Left cardiac atrium (tissue), 4 donors: Measurements from ENCODE around the gene LUC7L. TPM values are rescaled to one million over a fixed set of nuclear protein-coding genes. Genes with fewer than 3 reads are reported as not detected.
"Not testable (repeated sequence)": the region's sequence is repeated elsewhere in the genome, so short reads cannot be mapped to it uniquely, and the experiment has no call there.

Experiments
- ATAC-seq, 2 donors: fragments of 200-7000 bp; cut with Tn5 transposase; one replicate each; pipeline ENCODE4 v1.9.1; 2020; ENCODE audit warnings: mild to moderate bottlenecking in 2 of 2, moderate library complexity in 2 of 2
- DNase-seq: peaks from one replicate; pipeline ENCODE4 v3.0.0-alpha.2; 2020
- intact Hi-C, 2 donors: fragments of 100-400 bp; cut with DNase I; formaldehyde crosslinking; loops; one replicate each; pipeline versions ENCODE4 v1.14.1 to v1.15.1; 2022 to 2023
- total RNA-seq, 2 donors: library from RNA; stranded (reverse); fragmentation: NEBNext Ultra II Directional; extraction: Animal tissue kit (Norgen Biotek cat#: 25700); gene quantifications; one replicate each; pipeline ENCODE4 v1.2.1, GENCODE V29; 2021
- donor health status: DM: no; HTN: yes; CAD: no.
- donor health status: DM: no; HTN: yes; CAD: no; lungs with severe emphysema.
- donor health status: DM: yes; HTN: yes; CAD: no.
- donor health status: Dilated cardiomyopathy.

Gene LUC7L
- total RNA-seq, 2 donors from 2014 or later: 28.2 to 32.9 TPM

DNA sequence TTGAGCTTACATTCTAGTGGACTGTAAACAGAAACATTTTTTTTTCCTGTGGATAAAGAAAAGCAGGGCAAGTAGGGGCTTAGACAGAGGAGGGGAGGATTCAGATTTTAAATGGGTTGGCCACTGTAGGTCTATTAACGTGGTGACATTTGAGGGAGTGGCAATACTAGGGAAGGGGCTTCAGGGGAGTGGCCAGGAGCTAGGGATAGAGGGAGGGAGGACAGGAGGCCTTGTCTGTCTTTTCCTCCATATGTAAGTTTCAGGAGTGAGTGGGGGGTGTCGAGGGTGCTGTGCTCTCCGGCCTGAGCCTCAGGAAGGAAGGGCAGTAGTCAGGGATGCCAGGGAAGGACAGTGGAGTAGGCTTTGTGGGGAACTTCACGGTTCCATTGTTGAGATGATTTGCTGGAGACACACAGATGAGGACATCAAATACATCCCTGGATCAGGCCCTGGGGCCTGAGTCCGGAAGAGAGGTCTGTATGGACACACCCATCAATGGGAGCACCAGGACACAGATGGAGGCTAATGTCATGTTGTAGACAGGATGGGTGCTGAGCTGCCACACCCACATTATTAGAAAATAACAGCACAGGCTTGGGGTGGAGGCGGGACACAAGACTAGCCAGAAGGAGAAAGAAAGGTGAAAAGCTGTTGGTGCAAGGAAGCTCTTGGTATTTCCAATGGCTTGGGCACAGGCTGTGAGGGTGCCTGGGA is 70.0 kb downstream of the LUC7L start:
- intact Hi-C loops: no loop called here
- DNase-seq (no peak), ATAC-seq (no peak)

- ATAC-seq: no peak
- no peak for DNase-seq
- intact Hi-C loops: no loop called here
Measured at GRCh38 chr16:155031-155398, 74.2 kb downstream of the LUC7L start.

DNA sequence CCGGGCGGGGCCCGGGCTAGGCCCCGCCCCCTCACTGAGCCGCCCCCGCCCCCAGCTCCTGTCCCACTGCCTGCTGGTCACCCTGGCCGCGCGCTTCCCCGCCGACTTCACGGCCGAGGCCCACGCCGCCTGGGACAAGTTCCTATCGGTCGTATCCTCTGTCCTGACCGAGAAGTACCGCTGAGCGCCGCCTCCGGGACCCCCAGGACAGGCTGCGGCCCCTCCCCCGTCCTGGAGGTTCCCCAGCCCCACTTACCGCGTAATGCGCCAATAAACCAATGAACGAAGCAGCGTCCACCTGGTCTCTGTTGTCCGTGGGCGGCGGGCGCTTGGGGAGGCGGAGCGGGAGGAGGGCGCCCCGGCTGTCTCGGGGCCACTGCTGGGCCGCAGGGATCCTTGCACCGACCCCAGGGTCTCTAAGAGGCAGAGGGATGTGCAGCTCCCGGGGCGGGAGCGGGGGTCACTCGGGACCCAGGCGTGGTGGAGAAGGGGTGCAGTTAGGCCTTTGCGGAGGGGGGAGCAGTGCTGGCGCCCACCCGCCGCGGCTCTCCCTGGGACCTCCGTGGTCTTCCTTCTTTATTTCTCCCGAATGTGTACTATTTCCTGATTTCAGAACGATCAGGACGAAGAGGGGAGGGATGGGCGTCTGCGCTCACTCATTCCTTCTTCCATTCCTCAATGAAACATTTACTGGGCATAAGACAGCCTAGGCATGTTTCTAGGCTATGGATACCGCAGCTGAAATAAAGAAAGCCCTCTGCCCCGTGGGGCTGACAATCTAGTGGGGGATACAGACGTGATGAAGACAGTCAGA is 74.8 kb downstream of the LUC7L start:
- intact Hi-C loops: no loop called here
- ATAC-seq (peak; percentile 52 to 77), DNase-seq (no peak)

GRCh38 chr16:153550-154216 is 75.6 kb downstream of the LUC7L start:
- intact Hi-C loops, DNase-seq: not testable (repeated sequence)
- peak; percentile 12 to 17 for ATAC-seq

DNA sequence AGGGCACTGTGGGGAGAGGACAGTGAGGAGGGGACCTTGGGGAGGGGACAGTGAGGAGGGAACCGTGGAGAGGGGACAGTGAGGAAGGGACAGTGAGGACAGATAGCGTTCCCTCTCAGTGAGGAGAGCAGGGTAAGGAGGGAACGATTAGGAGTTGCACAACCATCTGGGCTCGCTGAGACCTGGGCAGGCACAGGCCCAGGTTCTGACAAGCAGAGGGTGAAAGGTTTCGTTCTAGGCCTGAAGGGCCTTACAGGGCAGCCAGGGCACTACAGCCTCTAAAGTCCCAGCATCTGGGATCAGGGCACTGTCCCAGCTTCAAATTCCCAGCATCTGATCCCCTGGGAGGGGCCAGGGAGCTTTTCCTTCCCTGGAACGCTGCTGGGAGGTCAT is 76.1 kb downstream of the LUC7L start:
- DNase-seq, intact Hi-C loops: not testable (repeated sequence)
- peak; percentile 8 to 20 for ATAC-seq

- intact Hi-C loops: no loop called here
- DNase-seq (no peak), ATAC-seq (no peak)
Measured at GRCh38 chr16:152141-153128, 76.8 kb downstream of the LUC7L start, which contains the start of gene HBZ. TSS of gene HBZ (plus strand) at chr16:152644. CDS start at chr16:152910, 266 bp downstream.

- no peak for DNase-seq
- intact Hi-C loops: no loop called here
- ATAC-seq: no peak
Measured at GRCh38 chr16:149024-149660, 80.1 kb downstream of the LUC7L start.

- no peak for ATAC-seq
- intact Hi-C loops: no loop called here
- no peak for DNase-seq
Measured at GRCh38 chr16:146646-147045, 82.6 kb downstream of the LUC7L start.

GRCh38 chr16:144797-145252 is 84.4 kb downstream of the LUC7L start:
- ATAC-seq: no peak
- no peak for DNase-seq
- intact Hi-C loops: no loop called here

GRCh38 chr16:143456-143855 is 85.8 kb downstream of the LUC7L start:
- no peak for DNase-seq
- no peak for ATAC-seq
- intact Hi-C loops: no loop called here

GRCh38 chr16:143047-143446 is 86.2 kb downstream of the LUC7L start:
- intact Hi-C loops: no loop called here
- DNase-seq (no peak), ATAC-seq (no peak)

- intact Hi-C loops: no loop called here
- no peak for ATAC-seq
- no peak for DNase-seq
Measured at GRCh38 chr16:142405-142967, 86.8 kb downstream of the LUC7L start.

GRCh38 chr16:140175-140857 is 88.9 kb downstream of the LUC7L start:
- ATAC-seq (no peak), DNase-seq (no peak)
- intact Hi-C loops: no loop called here

Other genes starting within 250 kb of the LUC7L start
- gene POLR3K, start 175.8 kb downstream of the LUC7L start, total RNA-seq: 10 to 100 TPM; 11.4 to 11.7 TPM
- gene SNRNP25, start 175.6 kb downstream of the LUC7L start, total RNA-seq: 10 to 100 TPM; 54.7 to 56.9 TPM
- 10 to 100 TPM; 15.5 to 22.1 TPM for gene RHBDF1, start 156.8 kb downstream of the LUC7L start, total RNA-seq
- 10 to 100 TPM; 29.9 to 40.2 TPM for gene MPG, start 151.2 kb downstream of the LUC7L start, total RNA-seq
- 10 to 100 TPM; 18.3 to 18.7 TPM for gene NPRL3, start 90.8 kb downstream of the LUC7L start, total RNA-seq
- under 1 TPM in 1 of 2 donors, not detected in 1; 0.32 TPM for gene HBZ, start 76.8 kb downstream of the LUC7L start, total RNA-seq
- not detected for gene HBM, start 63.5 kb downstream of the LUC7L start, total RNA-seq
- gene HBA2, start 56.6 kb downstream of the LUC7L start, total RNA-seq: 100 to 1,000 TPM in 1 of 2 donors, 10 to 100 TPM in 1; 50.7 to 136 TPM
- gene HBA1, start 52.8 kb downstream of the LUC7L start, total RNA-seq: 100 to 1,000 TPM in 1 of 2 donors, 10 to 100 TPM in 1; 62.0 to 232 TPM
- not detected for gene HBQ1, start 49.0 kb downstream of the LUC7L start, total RNA-seq
- gene FAM234A, start 5.4 kb upstream of the LUC7L start, total RNA-seq: 100 to 1,000 TPM; 119 to 160 TPM
- gene RGS11, start 46.5 kb upstream of the LUC7L start, total RNA-seq: 10 to 100 TPM; 14.8 to 15.3 TPM
- gene ARHGDIG, start 51.1 kb upstream of the LUC7L start, total RNA-seq: 1 to 10 TPM; 4.9 to 5.1 TPM
- gene PDIA2, start 53.7 kb upstream of the LUC7L start, total RNA-seq: 1 to 10 TPM; 2.4 to 3.6 TPM
- 10 to 100 TPM; 10.9 to 12.3 TPM for gene AXIN1, start 123.3 kb upstream of the LUC7L start, total RNA-seq
- 10 to 100 TPM; 63.2 to 63.4 TPM for gene MRPL28, start 141.1 kb upstream of the LUC7L start, total RNA-seq
- 10 to 100 TPM; 27.3 to 33.5 TPM for gene PGAP6, start 152.5 kb upstream of the LUC7L start, total RNA-seq
- 10 to 100 TPM; 45.3 to 71.1 TPM for gene NME4, start 167.8 kb upstream of the LUC7L start, total RNA-seq
- 10 to 100 TPM in 1 of 2 donors, 1 to 10 TPM in 1; 8.9 to 15.9 TPM for gene DECR2, start 172.4 kb upstream of the LUC7L start, total RNA-seq
- 10 to 100 TPM; 24.2 to 38.1 TPM for gene RAB11FIP3, start 196.2 kb upstream of the LUC7L start, total RNA-seq